Activated CD4-positive, CD25-positive, alpha-beta regulatory T cell treated with anti-CD3 and anti-CD28 coated beads, Interleukin-2, amount 50 U/mL, for 16 hours (primary cell): Measurements from ENCODE around the gene HOXB7.

ENCODE experiments used
- DNase-seq: peaks from one replicate; pipeline ENCODE4 v3.0.0-alpha.2; 2020; ENCODE audit warnings: low read depth, low spot score

Gene HOXB7

DNA sequence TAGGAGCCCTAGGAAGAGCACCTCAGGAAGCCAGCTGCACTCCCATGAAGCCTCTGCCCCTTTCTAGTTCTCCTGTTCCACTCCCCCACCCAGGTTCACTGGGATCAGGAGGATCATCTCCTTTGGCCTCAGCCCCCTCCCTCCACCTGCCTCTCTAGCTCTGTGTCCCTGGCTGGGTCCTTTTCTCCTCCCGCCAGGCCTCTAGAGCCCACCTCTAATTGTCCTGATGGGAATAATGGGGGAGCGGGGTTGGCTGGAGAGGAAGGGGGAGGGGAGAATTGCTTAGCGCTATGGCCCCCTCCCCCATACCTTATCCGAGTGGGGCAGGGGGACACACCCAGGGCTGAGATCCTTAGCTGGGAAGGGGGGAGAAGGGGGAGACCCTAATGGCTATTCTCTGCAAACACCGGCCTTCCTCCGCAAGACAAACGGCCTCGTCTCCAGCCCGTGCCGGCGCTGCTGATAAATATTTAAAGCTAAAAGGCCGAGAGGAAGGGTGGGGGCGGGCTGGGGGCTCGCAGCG, 997 bp downstream of the HOXB7 start:
- DNase-seq, result no peak

DNA sequence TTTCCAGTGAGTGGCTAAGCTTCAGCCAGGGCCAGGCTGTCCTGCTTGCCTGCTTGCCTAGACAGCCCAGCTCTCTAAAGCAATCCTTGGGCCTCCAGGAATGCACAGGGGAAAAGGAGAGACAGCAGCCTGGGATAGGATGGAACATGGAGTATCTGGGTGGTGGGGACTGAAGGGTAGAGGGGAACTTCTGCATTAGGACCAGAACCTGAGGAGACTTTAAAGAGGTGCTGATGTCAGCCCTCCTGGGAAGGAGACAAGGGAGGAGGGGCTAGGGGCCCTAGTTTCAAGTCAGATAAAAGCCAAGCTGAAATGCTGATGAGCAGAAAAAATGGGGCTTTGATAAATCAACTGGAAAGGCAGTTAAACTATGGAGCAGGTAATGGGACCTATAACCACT, 1.8 kb downstream of the HOXB7 start:
- DNase-seq, result no peak

DNA sequence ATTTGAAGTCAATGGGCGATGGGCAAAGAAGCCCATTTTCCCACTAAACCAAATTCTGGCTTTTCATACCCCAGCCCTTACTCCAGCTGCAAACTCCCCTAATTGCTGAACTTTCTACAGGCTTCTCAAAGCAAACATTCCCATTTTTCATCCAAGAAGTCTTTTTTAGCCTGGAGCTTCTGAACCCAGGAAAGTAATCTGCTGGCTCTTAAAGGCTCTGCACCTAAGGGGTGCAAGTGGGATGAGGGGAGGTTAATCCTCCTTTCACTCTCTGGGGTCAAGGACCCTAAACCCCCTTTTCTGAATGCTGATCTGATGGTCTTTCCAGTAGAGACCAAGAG, 2.4 kb downstream of the HOXB7 start:
- no peak for DNase-seq

DNA sequence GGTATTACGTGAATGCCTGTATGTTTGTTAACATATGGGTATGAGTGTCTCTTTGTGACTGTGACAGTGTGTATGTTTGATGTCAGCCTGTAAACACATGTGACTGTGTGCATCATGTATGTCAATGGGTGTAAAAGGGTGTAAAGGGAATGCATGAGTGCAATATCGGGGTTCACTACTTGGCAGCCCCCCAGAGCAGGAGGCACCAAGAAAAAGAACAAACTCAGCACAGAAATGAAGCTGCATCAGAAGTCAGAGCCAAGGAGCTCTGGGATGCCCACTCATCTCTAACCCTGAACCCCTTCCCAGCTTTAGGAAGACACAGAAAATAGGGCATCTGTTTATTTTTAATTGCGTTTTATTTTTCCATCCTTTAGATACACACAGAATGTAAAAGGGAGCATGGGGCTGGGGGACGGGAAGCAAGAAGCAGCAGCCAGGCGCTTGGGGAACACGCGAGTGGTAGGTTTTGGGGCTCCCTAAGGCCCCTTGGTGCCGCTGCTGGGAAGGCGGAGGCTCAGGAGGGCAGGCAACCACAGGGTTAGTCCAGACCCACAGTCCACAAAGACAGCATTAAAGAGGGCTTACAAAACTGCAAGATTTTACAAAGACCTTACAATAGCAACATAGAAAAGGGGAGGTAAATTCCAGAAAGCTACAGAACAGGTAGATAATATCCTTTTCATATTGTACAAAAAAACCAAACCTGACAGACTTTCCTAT, 3.8 kb downstream of the HOXB7 start:
- DNase-seq, result no peak

DNA sequence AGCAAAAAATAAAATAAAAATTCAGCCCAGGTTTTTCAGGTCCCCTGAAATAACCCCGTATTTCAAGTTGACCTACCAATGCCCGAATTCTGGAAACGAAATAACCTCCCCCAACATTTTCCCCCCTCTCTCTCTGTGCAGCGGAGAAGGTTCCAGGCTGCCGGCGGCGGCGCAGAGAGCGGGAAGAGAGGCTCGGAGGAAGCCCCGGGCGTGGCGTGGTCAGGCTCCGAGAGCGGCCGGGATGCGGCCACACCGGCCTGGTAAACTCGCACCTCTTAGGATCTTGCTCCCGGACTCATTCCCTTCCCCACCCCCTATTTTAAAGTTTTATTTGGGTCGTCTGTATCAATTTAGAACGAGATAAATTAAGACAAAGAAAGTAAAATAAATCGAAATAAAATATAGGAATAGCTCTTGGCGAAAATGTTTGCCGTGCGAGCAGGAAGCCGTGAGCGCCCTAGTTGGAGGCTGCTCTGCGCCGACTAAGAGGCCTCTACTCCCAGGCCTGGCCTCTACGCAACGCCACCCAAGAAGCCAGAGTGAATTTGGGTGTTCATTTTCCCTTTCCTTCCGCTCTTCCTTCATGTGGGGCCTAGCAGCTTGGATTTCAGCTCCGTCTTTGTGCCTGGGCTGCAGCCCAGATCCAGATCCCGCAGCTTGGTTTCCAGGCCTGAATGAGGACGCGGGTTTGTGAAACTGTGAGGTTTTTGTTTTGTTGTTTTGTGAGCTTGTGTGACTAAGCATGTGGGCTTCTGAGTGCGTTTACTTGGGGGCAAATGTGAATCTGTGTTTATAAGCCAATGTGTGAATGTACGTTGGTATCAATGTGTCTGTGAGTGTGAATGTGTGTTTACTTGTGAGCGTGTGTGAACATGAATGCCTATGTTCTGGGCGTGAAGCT, 4.6 kb downstream of the HOXB7 start:
- no peak for DNase-seq

DNA sequence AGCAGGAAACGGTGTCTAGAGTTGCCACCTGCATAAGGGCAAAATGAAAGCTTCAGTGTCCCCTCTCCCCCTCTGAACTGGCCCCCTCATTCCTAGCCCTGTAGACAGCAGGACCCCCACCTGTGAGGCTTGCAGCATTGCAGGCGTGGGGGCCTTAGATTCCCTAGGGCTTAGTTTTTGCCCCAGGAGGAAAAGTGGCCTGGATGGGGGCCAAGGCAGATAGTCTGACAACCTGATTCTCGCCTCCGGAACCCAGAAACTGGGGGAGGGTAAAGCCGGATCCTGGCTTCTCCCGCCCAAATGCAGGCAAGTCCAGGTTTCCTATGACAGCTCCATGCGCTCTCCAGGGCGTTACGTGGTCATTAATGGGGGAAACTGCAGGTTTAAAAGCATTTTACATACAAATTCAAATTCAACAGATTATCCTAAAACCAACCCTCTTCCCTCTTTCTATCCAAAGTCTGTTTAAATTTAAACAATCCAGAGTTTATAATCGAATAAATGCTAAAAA, 5.4 kb downstream of the HOXB7 start:
- no peak for DNase-seq

DNA sequence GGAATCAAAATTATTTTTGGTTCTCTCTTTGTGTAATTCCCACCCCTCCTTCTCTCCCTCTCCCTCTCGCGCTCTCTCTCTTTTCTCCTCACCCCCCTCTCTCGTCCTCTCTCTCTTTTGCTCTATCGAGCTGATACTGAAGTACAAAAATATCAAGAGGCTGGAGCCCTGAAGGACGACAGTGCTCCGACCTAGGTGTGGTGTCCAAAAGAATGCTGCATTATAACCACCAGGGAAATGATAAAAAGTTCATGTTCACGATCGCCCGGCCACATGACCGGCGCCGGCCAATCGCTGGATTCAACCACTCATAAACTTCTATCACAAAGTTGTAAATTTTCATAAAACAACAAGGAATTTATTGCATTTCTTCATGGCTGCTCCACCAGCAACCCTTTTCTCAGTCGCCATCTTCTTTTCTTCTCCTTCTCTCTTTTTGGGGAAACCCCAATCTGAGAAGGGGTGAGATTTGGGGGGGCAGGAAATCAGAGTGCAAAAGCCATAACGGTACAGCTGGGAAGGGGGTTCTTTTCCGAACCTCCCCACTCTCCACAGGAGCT, 6.0 kb downstream of the HOXB7 start, which contains the start of gene HOXB6:
HOXB6 (minus strand) TSS at position 217 of the 560 bp plus-strand sequence. CDS start 6,836 bp downstream, outside the sequence.
- DNase-seq, result no peak

DNA sequence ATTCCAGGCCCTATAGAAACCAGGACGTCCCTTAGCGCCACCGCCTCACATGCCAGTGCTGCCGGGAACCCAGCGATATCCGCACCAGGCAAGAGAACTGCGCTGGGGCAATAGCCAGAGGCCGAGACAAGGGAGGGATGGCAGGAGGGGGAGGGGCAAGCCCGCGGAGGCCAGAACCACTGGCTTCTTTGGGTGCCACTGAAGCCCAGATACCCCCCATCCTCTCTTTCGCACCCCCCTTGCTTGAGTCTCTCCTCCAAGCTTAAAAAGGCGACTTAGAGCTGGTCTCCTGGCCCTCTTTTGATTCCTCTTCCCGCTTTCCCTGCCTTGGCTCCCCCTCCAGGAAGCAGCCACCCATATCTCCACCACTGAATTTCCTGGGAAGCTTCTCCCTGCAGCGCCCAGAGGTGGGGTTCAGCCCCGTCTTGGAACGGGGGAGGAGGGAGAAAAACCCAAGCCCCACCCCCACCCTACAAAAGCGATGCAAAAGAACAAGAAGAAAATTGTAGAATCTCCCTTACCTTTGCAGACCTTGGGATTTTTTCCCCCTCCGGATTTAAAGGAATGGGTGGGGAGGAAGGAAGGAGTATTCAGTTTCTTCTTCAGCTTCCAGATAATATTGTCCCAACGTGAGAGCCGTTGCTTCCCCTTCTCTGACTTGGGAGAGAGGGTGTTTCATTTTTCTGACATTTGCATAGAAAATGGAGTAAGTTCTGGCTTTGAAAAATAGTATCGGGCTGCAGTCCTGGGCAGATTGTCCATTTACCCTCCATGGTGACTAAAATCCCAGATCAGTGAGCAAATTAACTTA, 6.7 kb downstream of the HOXB7 start:
- no peak for DNase-seq

DNA sequence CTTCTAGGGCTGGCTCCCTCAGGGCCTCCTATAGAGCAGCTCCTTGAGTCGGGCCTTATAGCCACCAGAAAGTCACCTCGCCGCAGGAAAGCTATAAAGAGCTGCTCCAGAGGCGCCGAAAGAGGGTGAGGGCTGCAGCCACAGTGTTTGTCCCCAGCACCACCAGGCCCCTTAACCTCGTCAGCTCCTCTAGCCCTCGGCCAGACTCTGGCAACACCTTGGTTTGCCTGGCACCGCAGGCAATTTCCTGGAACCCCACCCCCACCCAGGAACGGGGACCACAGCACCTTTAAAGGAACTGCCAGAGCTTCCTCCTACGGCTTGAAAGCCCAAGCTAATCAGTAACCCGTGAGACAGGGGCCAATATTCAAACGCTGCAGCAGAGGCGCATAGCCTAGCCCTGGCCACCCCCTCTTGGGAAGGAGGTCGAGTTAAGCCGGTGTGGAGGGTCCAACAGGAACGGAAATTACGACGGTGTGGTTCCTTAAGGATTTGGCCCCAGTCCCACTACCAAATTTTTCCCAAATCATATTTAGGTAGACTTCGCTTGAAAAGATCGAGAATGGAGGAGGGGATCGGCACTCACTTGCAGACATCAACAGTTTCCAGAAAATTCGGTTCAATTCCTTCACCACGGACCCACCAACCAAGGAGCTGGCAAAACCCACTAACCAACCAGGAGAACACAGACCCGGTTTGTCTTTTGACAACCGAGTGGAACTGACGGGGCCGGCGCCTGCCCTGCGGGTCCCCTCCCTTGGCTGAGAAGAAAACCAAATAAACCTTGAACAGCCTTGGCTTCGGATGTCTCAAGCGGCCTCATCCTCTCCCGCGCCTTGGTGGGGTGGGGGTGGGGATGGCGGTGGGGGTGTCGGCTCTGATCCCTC, 9.0 kb downstream of the HOXB7 start:
- no peak for DNase-seq

DNA sequence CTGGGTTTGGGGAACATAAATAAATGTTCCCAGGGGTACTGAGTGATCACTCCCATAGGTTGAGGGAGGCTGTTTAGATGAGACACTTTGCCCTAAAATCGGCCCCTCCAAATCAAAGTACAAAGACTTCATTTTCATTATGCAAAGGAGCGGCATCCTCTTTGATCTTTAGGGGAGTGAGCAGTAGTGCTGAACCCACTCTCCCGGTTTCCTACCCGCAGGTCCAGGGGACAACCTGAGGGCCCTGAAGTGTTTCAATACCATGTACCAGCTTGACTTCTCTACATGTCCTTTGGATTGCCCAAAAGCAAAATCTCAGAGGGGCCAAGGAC, 9.6 kb downstream of the HOXB7 start:
- DNase-seq, result no peak

DNA sequence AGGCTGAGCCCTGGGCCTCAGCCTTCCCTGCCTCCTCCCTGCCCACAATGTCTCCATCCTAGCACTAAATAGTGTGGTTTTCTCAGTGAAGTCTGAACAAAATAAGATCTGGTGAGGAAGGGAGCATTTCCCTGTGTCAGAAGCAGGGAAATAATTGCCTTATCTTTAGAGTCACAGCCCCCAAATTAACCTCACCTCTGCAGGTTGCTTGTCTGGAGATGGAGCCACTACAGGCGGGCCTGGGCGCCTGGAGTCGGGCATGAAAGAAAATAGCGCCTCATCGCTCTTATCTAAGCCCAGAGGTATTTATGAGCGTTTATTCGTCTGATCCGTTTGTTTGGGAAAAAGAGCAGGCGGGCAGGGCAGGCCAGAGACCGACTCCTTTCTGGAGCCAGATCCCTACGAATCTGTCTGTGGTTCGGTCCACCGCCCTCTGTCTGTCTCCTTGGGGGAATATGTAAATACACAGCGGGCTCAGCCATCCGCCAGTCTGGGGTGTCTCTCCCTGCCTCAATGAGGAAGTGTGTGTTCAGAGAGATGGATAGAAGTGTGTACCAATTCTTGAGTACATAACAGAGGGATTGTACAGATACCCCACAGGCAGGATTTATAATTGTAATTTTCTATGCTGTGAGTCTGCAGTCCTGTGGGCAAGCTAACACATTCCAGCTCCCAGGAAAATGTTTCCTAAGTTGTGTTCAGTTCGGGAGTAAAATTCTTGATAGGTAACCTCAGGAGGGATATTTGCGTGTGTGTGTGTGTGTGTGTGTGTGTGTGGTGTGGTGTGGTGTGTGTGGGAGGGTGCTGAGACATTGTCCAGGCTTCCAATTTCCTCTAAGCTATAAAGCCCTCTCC, 10.3 kb downstream of the HOXB7 start:
- DNase-seq, result no peak

DNA sequence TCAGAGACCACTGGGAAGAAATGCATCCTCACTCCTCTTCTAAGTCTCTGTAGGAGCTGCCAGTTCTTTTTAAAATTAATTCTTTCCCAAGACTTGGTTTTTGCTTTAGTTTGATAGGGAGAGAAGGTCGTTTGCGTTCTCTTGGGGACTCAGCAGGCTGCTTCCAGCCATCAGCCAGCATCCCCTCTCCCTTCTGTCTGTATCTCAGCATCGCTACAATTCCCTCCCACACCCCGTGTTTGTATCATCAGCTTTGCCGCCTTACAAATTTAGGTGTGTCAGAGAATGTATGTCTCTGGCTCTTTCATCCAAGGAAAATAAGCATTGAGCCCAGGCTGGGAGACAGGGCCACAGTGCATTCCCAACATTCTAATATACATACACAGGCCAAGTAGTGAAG, 11.5 kb downstream of the HOXB7 start:
- no peak for DNase-seq

DNA sequence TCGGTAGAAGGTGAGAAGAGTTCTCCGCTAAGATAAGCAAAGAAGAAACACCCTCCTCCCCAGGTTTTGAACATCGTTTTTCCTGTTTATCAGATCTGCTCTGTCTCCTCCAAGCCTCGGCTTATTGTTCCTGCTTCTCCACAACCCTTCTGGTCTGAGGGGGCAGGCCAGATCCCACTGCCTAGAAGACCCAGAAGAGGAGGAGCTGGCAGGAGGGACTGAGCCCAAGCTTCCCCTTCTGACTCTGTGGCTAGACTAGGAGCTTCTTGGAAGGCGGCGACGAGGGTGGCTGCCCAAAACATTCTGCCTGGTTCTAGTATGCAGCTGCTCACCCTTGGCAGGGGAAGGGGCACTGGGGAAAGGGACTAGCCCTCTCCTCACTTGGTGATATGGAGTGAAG, 12.1 kb downstream of the HOXB7 start:
- DNase-seq, result no peak

DNA sequence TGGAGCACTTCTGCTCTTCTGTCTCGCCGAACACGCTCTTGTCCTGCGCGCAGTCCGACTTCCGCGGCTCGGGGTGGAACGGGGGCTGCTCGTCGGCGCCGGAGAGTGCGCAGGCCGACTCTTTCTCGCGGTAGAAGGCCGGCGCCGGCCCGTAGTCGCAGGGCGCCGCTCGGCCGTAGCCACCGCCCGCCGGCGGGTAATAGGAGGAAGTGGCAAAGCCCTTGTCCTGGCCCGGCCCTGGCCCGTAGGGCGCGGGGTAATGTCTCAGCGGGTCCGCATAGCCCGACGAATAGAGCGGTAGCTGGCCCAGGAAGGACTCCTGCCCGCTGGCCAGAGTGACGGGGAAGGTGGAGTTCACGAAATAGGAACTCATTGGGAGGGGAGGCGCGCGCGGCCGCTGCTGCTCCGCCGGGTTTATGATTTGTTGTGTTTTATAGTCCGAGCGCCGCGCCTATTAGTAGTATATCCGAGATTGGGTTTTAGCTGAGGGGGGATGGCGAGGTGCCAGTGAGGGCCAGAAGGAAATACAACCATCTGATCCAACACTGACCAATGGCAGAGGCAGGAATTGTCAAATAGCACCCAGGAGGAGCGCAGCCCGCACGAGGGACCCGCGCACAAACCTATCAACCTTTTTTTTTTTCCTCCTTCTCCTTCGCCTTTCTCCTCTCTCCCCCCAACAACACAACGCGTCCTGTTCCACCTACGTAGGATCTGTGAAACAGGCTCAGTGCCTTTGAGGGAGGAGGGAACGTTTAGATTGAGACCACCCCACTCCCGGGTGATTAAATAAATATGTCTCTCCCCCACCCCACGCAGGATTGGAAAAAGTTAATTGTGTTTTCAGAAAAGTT, 12.8 kb downstream of the HOXB7 start:
- no peak for DNase-seq

DNA sequence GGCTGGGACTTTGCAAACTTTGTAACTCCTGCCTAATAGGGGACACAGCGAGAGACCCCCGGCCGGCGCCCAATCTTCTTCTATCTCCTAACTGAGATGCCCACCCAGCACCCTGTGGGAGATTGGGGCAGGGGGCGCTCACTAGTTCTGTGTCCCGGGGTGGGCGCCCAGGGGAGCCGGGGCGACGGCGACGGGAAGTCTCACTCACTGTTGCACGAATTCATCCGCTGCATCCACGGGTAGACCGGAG, 13.4 kb downstream of the HOXB7 start:
- DNase-seq, result no peak

DNA sequence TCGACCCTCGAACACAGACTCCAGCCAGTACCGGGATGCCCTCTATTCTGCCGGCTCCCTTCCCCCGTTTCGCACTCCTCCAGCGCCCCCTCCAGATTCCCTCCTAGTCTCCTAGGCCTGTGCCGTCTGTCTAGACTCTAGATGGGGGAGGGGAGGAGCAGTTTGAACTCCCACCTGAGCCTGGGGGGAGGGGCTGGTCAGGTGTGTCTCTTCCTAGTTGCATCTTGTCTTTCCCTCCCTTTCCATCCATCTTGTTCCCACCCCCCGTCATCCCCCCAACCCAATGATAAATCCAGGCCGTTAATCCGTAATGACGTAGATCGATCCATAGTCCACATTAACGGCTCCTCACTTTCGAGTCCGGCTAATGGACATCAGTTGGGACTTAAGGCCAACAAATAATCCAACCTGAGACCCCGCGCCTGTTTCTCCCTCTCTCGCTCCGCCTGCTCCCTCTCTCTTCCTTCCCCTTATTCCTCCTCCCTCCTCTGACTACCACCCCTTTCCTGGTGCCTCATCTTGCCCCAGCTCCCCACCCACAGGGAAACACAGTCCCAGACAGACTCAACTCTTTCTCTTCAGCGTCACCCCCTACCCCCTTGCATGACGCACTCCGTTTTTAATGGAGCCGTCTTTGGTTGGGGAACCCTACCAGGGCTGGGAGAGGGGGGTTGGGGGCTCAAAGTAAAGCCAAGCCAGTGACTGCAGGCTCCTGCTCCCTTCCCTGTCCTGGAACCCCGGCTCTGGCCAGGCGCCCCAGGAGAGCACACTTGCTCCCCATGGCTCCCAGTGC, 13.9 kb downstream of the HOXB7 start:
- no peak for DNase-seq

DNA sequence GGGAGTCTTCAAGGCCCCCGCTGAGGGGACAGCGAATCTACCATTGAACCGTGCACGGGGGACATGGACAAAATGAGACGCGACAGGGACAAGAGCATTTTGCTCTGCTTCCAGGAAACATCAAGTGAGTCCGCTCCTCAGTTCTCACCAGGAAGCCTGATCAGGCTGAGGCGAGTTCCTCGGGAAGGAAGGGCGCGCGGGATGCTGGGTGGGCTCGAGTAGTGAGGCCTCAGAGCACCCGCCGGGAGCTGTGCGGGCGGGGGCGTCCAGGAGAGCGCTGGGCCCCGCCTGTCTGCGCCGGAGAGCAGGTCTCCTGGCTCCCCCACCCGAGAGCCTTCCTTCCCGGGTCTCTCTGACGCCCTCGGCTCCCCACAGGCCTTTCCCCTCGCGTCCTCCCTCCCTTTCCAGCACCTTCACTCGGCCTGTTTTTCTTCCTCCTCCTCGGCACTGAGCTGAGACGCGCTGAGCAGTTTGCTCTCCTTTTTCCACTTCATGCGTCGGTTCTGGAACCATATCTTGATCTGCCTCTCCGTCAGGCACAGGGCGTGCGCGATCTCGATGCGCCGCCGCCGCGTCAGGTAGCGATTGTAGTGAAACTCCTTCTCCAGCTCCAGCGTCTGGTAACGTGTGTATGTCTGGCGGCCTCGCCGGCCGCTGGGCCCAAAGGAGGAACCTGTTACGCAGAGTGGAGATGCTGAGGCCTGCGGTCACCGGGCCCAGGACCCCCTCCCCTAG, 14.7 kb downstream of the HOXB7 start:
- no peak for DNase-seq
